PC-3 (cell line): Measurements from ENCODE around the gene PCDHA1. TPM values are rescaled to one million over a fixed set of nuclear protein-coding genes. Genes with fewer than 3 reads are reported as not detected.
"Not testable (repeated sequence)": the region's sequence is repeated elsewhere in the genome, so short reads cannot be mapped to it uniquely, and the experiment has no call there.

Experiments used
- ATAC-seq: fragments of 200-7000 bp; cut with Tn5 transposase; 2 replicates; pipeline ENCODE4 v1.9.1; 2020; ENCODE audit warnings: mild to moderate bottlenecking, moderate library complexity
- BruUV-seq: library from RNA; stranded (reverse); fragments of 400-500 nt; replicated peaks from 2 replicates; lab custom pipeline; 2021; lab: Mats Ljungman, UMichigan
- CTCF ChIA-PET: fragments of 300-600 bp; sonication (Branson Sonifier 250); formaldehyde crosslinking; loops from one replicate; lab custom pipeline; 2022; ENCODE audit warnings: antibody characterized with exemption; lab: Charles Lee
- POLR2A ChIA-PET: fragments of 300-600 bp; sonication (Branson Sonifier 250); formaldehyde crosslinking; loops from one replicate; lab custom pipeline; 2022; ENCODE audit warnings: antibody characterized with exemption; ENCODE audit not compliant: unreplicated experiment; lab: Charles Lee
- DNase-seq: peaks from one replicate; pipeline ENCODE4 v3.0.0-alpha.2; 2015
- H2AFZ ChIP-seq: fragments of 300-600 bp; sonication (generic); 2 replicates; pipeline ENCODE4 v1.6.0; 2016; ENCODE audit warnings: antibody characterized with exemption, low read length
- H3F3A ChIP-seq: fragments of 300-600 bp; sonication (generic); one replicate; pipeline ENCODE4 v1.6.0; 2017; ENCODE audit warnings: antibody characterized with exemption, low read length, control low read depth, mild to moderate bottlenecking; ENCODE audit not compliant: unreplicated experiment
- H3K27ac ChIP-seq: fragments of 300-600 bp; sonication (generic); 2 replicates; pipeline ENCODE4 v1.5.1; 2016; ENCODE audit warnings: mild to moderate bottlenecking, low read length
- H3K27me3 ChIP-seq: fragments of 300-600 bp; sonication (generic); 2 replicates; pipeline ENCODE4 v1.6.1; 2016; ENCODE audit warnings: low read length, mixed read lengths
- H3K36me3 ChIP-seq: fragments of 300-600 bp; sonication (generic); 2 replicates; pipeline ENCODE4 v1.6.1; 2016; ENCODE audit warnings: low read depth, mixed run types, low read length, mixed read lengths
- H3K4me1 ChIP-seq: fragments of 300-600 bp; sonication (generic); 2 replicates; pipeline ENCODE4 v1.5.1; 2016; ENCODE audit warnings: low read length; ENCODE audit not compliant: insufficient read depth
- H3K4me2 ChIP-seq: fragments of 300-600 bp; sonication (generic); 2 replicates; pipeline ENCODE4 v1.6.0; 2016; ENCODE audit warnings: low read length
- H3K4me3 ChIP-seq: fragments of 300-600 bp; sonication (generic); 2 replicates; pipeline ENCODE4 v1.5.1; 2016; ENCODE audit warnings: mild to moderate bottlenecking, low read length, mixed read lengths
- H3K79me2 ChIP-seq: fragments of 300-600 bp; sonication (generic); 2 replicates; pipeline ENCODE4 v1.6.1; 2017; ENCODE audit warnings: low read length, mixed read lengths
- H3K9ac ChIP-seq: fragments of 300-600 bp; sonication (generic); 2 replicates; pipeline ENCODE4 v1.6.0; 2016; ENCODE audit warnings: mild to moderate bottlenecking, low read length
- H3K9me2 ChIP-seq: fragments of 300-600 bp; sonication (generic); replicated peaks from 2 replicates; pipeline ENCODE4 v1.6.1; 2016; ENCODE audit warnings: mixed run types, low read length, mixed read lengths
- H3K9me3 ChIP-seq: fragments of 300-600 bp; sonication (generic); 2 replicates; pipeline ENCODE4 v1.6.1; 2016; ENCODE audit warnings: low read length, mixed read lengths
- H4K20me1 ChIP-seq: fragments of 300-600 bp; sonication (generic); 2 replicates; pipeline ENCODE4 v1.6.1; 2016; ENCODE audit warnings: low read length, mixed read lengths
- EZH2 ChIP-seq: fragments of 300-600 bp; sonication (generic); IDR thresholded peaks from one replicate; pipeline ENCODE4 v1.6.1; 2017; ENCODE audit warnings: antibody characterized with exemption, mild to moderate bottlenecking, low read length; ENCODE audit not compliant: unreplicated experiment
- EZH2phosphoT487 ChIP-seq: fragments of 300-600 bp; sonication (generic); IDR thresholded peaks from 2 replicates; pipeline ENCODE4 v1.6.1; 2018; ENCODE audit warnings: mild to moderate bottlenecking, antibody characterized with exemption, low read length, borderline replicate concordance
- intact Hi-C: fragments of 100-400 bp; cut with micrococcal nuclease; formaldehyde crosslinking; loops from 2 replicates; pipeline ENCODE4 v1.9.0; 2023
- total RNA-seq: library from RNA; depleted of rRNA; stranded (reverse); fragments of >200 nt; gene quantifications from 2 replicates; pipeline ENCODE4 v1.2.3, GENCODE V29; 2014
- TF ChIP-seq, protein P1 (sequence below): fragments of 300-600 bp; sonication (generic); conservative IDR thresholded peaks from 2 replicates; pipeline ENCODE4 v1.5.1; 2017; ENCODE audit warnings: antibody characterized with exemption, low read depth, mild to moderate bottlenecking, low read length

The PCDHA1 gene
- total RNA-seq, 1 experiment from 2014 or later: not detected

DNA sequence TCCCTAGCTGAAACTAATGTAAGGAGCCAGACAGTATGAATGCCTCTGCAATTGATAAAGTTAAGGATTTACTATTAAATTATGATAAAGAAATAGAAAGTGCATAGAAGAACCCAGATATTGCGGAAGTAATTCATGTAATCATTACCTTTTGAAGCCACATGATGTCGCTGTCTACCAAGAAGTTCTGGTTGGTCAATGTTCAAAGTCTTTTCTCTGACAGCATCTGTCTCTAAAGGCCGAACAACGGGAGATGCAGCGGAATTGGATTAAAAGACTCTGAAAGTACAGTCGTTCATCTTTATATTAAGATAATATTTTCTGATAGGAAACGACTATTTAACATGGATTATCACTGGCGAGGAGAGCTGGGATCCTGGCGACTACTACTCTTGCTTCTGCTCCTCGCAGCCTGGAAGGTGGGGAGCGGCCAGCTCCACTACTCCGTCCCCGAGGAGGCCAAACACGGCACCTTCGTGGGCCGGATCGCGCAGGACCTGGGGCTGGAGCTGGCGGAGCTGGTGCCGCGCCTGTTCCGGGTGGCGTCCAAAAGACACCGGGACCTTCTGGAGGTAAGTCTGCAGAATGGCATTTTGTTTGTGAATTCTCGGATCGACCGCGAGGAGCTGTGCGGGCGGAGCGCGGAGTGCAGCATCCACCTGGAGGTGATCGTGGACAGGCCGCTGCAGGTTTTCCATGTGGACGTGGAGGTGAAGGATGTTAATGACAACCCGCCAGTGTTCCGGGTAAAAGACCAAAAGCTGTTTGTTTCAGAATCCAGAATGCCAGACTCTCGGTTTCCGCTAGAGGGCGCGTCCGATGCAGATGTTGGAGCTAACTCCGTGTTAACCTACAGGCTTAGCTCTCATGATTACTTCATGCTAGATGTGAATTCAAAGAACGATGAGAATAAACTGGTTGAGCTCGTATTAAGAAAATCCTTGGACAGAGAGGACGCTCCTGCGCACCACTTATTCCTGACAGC, 55.3 kb downstream of the PCDHA1 start, which contains the start of gene PCDHA8:
TSS of gene PCDHA8 (plus strand) at position 210 of the 985 bp plus-strand sequence. CDS start at position 345, 135 bp downstream.
- Histone ChIP-seq H3K79me2 (no peaks in the 10 kb centered on the region), H3K4me2 (peak within 1 kb of the TSS; percentile 91), H3K27me3 (no peaks in the 10 kb centered on the region), H3K4me3 (peak within 1 kb of the TSS; percentile 74), H3K9ac (peak within 1 kb of the TSS; percentile 44; the same call in 1 of the 2 replicates), H3K36me3 (no peaks in the 10 kb centered on the region), H3F3A (no peaks in the 10 kb centered on the region), H4K20me1 (no peaks in the 10 kb centered on the region), H3K9me2 (no peaks in the 10 kb centered on the region), H2AFZ (peak within 1 kb of the TSS; percentile 93), H3K4me1 (no peaks in the 10 kb centered on the region), H3K27ac (no peak within 1 kb of the TSS), H3K9me3 (no peaks in the 10 kb centered on the region)
- CTCF ChIA-PET: interaction anchor here (0.5 to 1.5 kb wide), 13 partner anchors 20 to 1798 kb away, joined by 3 to 34 read pairs (median 4); partner anchors contain the start of genes PCDHA5 and PCDHB1
- DNase-seq (peak; percentile 73), ATAC-seq (peak; percentile 92)
- BruUV-seq: no TSS peak
- POLR2A ChIA-PET: interaction anchor here (0.6 to 0.7 kb wide), 2 partner anchors 157 to 556 kb away, joined by 3 to 7 read pairs; no protein-coding TSS in a partner anchor
- TF ChIP-seq, protein P1, sequence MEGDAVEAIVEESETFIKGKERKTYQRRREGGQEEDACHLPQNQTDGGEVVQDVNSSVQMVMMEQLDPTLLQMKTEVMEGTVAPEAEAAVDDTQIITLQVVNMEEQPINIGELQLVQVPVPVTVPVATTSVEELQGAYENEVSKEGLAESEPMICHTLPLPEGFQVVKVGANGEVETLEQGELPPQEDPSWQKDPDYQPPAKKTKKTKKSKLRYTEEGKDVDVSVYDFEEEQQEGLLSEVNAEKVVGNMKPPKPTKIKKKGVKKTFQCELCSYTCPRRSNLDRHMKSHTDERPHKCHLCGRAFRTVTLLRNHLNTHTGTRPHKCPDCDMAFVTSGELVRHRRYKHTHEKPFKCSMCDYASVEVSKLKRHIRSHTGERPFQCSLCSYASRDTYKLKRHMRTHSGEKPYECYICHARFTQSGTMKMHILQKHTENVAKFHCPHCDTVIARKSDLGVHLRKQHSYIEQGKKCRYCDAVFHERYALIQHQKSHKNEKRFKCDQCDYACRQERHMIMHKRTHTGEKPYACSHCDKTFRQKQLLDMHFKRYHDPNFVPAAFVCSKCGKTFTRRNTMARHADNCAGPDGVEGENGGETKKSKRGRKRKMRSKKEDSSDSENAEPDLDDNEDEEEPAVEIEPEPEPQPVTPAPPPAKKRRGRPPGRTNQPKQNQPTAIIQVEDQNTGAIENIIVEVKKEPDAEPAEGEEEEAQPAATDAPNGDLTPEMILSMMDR: peak; percentile 69
- TF ChIP-seq EZH2phosphoT487: no peak
- intact Hi-C loops: loop anchor here (1.0 to 10.0 kb wide), 5 partner anchors 34 to 724 kb away; partner anchors contain the start of genes PCDHA12, PCDHA13 and PCDHA4

DNA sequence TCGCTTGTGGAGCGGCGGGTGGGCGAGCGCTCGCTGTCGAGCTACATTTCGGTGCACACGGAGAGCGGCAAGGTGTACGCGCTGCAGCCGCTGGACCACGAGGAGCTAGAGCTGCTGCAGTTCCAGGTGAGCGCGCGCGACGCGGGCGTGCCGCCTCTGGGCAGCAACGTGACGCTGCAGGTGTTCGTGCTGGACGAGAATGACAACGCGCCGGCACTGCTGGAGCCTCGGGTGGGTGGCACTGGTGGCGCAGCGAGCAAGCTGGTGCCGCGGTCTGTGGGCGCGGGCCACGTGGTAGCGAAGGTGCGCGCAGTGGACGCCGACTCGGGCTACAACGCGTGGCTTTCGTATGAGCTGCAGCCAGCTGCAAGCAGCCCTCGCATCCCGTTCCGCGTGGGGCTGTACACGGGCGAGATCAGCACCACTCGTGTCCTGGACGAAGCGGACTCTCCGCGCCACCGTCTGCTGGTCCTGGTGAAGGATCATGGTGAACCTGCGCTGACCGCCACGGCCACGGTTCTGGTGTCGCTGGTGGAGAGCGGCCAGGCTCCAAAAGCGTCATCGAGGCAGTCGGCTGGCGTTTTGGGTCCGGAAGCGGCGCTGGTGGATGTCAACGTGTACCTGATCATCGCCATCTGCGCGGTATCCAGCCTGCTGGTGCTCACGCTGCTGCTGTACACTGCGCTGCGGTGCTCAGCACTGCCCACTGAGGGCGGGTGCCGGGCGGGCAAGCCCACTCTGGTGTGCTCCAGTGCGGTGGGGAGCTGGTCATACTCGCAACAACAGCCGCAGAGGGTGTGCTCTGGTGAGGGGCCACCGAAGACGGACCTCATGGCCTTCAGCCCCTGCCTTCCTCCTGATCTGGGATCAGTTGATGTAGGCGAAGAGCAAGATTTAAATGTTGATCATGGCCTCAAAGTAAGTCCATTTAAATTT, 57.1 kb downstream of the PCDHA1 start:
- BruUV-seq: no TSS peak
- TF ChIP-seq EZH2 (no peak), EZH2phosphoT487 (no peak)
- TF ChIP-seq, protein P1: no peak

DNA sequence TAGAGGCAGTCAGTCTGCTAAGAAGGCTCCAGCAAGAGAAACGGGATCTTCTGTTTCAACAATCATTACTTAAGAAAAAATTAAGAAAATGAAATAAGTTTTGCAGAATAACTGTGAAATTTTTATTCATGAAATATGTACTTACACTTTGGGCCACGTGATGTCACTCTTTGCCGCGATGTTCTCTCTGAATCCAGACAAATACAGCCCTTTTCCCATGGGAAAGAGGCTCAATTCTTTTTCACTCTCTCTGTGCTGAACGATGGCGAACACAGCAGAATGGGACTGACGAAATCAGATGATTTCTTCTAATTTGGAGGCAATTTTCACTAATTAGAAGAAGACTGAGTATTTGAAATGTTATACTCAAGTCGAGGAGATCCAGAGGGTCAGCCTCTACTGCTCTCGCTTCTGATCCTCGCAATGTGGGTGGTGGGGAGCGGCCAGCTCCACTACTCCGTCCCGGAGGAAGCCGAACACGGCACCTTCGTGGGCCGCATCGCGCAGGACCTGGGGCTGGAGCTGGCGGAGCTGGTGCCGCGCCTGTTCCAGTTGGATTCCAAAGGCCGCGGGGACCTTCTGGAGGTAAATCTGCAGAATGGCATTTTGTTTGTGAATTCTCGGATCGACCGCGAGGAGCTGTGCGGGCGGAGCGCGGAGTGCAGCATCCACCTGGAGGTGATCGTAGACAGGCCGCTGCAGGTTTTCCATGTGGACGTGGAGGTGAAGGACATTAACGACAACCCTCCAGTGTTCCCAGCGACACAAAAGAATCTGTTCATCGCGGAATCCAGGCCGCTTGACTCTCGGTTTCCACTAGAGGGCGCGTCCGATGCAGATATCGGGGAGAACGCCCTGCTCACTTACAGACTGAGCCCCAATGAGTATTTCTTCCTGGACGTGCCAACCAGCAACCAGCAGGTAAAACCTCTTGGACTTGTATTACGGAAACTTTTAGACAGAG, 62.5 kb downstream of the PCDHA1 start, which contains the start of gene PCDHA9:
TSS of gene PCDHA9 (plus strand) at position 244 of the 964 bp plus-strand sequence. CDS start at position 358, 114 bp downstream.
- H3K4me2 ChIP-seq, H3K27me3 ChIP-seq, H3K4me1 ChIP-seq, H3K4me3 ChIP-seq, H3K9me3 ChIP-seq, H3F3A ChIP-seq, H3K27ac ChIP-seq, H3K9me2 ChIP-seq, H4K20me1 ChIP-seq, H3K36me3 ChIP-seq, CTCF ChIA-PET, H3K79me2 ChIP-seq, H3K9ac ChIP-seq, H2AFZ ChIP-seq, ATAC-seq, DNase-seq, POLR2A ChIA-PET, BruUV-seq: not testable (repeated sequence)
- intact Hi-C loops: loop anchor here (10.0 kb wide), 1 partner anchor 716 kb away; no protein-coding TSS in a partner anchor

More for the DNA sequence above, 57.1 kb downstream of the PCDHA1 start:
- no peaks in the 10 kb centered on the region for H3K27me3 ChIP-seq
- no peak overlapping the region for H3K4me3 ChIP-seq
- CTCF ChIA-PET: no interaction called here
- no peak for ATAC-seq
- no peaks in the 10 kb centered on the region for H3K4me1 ChIP-seq
- no peaks in the 10 kb centered on the region for H3F3A ChIP-seq
- intact Hi-C loops: loop anchor here (10.0 kb wide), 1 partner anchor 722 kb away; no protein-coding TSS in a partner anchor
- no peaks in the 10 kb centered on the region for H3K79me2 ChIP-seq
- no peak for DNase-seq
- H3K9me3 ChIP-seq: no peaks in the 10 kb centered on the region
- no peaks in the 10 kb centered on the region for H3K36me3 ChIP-seq
- H4K20me1 ChIP-seq: no peaks in the 10 kb centered on the region
- H3K27ac ChIP-seq: no peak overlapping the region
- no peak overlapping the region for H3K9ac ChIP-seq
- H2AFZ ChIP-seq: no peak overlapping the region
- H3K9me2 ChIP-seq: no peaks in the 10 kb centered on the region
- no peak overlapping the region for H3K4me2 ChIP-seq
- POLR2A ChIA-PET: no interaction called here
